Endodermal cell (in vitro differentiated cells): ENCODE results near the gene DACH2. TPM values are rescaled to one million over a fixed set of nuclear protein-coding genes. Genes with fewer than 3 reads are reported as not detected.

ENCODE experiments used
- DNase-seq: peaks from one replicate; pipeline ENCODE4 v3.0.0-alpha.2; 2017
- H3K27ac ChIP-seq: 2 replicates; pipeline ENCODE4 v1.5.1; 2013; ENCODE audit warnings: mild to moderate bottlenecking, low read depth, low read length, moderate library complexity
- H3K27me3 ChIP-seq: 2 replicates; pipeline ENCODE4 v1.6.1; 2013; ENCODE audit warnings: mild to moderate bottlenecking, low read length, moderate library complexity; ENCODE audit not compliant: insufficient read depth, control insufficient read depth, poor library complexity, severe bottlenecking
- H3K36me3 ChIP-seq: 2 replicates; pipeline ENCODE4 v1.7.0; 2013; ENCODE audit warnings: mild to moderate bottlenecking, low read length, moderate library complexity; ENCODE audit not compliant: control insufficient read depth, insufficient read depth
- H3K4me1 ChIP-seq: one replicate; pipeline ENCODE4 v1.7.0; 2013; ENCODE audit warnings: low read length; ENCODE audit not compliant: control insufficient read depth, insufficient read depth
- H3K4me3 ChIP-seq: 2 replicates; pipeline ENCODE4 v1.5.1; 2013; ENCODE audit warnings: mild to moderate bottlenecking, low read length, moderate library complexity
- H3K9ac ChIP-seq: 2 replicates; pipeline ENCODE4 v1.6.1; 2013; ENCODE audit warnings: mild to moderate bottlenecking, low read length, moderate library complexity; ENCODE audit not compliant: poor library complexity, severe bottlenecking; ENCODE audit errors: extremely low read depth
- H3K9me3 ChIP-seq: 2 replicates; pipeline ENCODE4 v1.6.1; 2013; ENCODE audit warnings: mild to moderate bottlenecking, low read length, moderate library complexity; ENCODE audit not compliant: control insufficient read depth
- H3K27ac Mint-ChIP-seq: 2 replicates; pipeline ENCODE4 v1.8.0; 2020; ENCODE audit warnings: mixed read lengths
- H3K27me3 Mint-ChIP-seq: 2 replicates; pipeline ENCODE4 v1.8.0; 2021; ENCODE audit warnings: mild to moderate bottlenecking, mixed read lengths; ENCODE audit not compliant: insufficient read depth
- H3K36me3 Mint-ChIP-seq: 2 replicates; pipeline ENCODE4 v1.8.0; 2020; ENCODE audit warnings: low read depth, mixed read lengths
- H3K4me1 Mint-ChIP-seq: 2 replicates; pipeline ENCODE4 v1.8.0; 2020; ENCODE audit warnings: mixed read lengths
- H3K4me3 Mint-ChIP-seq: 2 replicates; pipeline ENCODE4 v1.8.0; 2020; ENCODE audit warnings: mild to moderate bottlenecking, moderate library complexity, mixed read lengths
- H3K9me3 Mint-ChIP-seq: 2 replicates; pipeline ENCODE4 v1.8.0; 2020; ENCODE audit warnings: mild to moderate bottlenecking, mixed read lengths
- WGBS, 2 experiments: methylation state at CpG; one replicate each; pipeline versions ENCODE4 v1.1.5 to v1.1.7; 2013; ENCODE audit warnings: missing lambda C conversion rate in 2 of 2, mixed read lengths in 1 of 2; ENCODE audit not compliant: insufficient coverage in 1 of 2, insufficient read length in 1 of 2; 5-methylcytosine and 5-hydroxymethylcytosine counted together
- total RNA-seq, 2 donors: library from RNA; stranded (reverse); fragmentation: NEBNext Ultra II Directional in 1 of 2; extraction: Animal tissue kit (Norgen Biotek cat#: 25700) in 1 of 2; gene quantifications; 2 replicates in 1 of 2; 3 replicates in 1 of 2; pipeline ENCODE4 v1.2.1, GENCODE V29; 2021
- TF ChIP-seq, protein P1 (sequence below): fragments of 200-600 bp; sonication (generic); conservative IDR thresholded peaks from 2 replicates; pipeline ENCODE4 v1.5.0; 2021; ENCODE audit warnings: antibody characterized with exemption, mild to moderate bottlenecking

Gene DACH2
- total RNA-seq, 2 donors from 2014 or later, result 2.2 to 2.3 TPM

GRCh38 chrX:86194758-86195157 lies 46.5 kb downstream of the DACH2 start:
- Histone ChIP-seq H3K27ac (no peak overlapping the region), H3K36me3 (no peaks in the 10 kb centered on the region), H3K4me1 (no peaks in the 10 kb centered on the region), H3K27me3 (no peaks in the 10 kb centered on the region), H3K4me3 (no peak overlapping the region), H3K9me3 (peaks cover 24% of the 10 kb centered on the region), H3K9ac (no peak overlapping the region)
- 87 to 95% methylated on average over 3 to 6 of the region's 6 CpGs for WGBS, 2 experiments
- Mint-ChIP-seq H3K27ac (no peak overlapping the region), H3K4me3 (no peak overlapping the region), H3K27me3 (no peaks in the 10 kb centered on the region), H3K36me3 (peaks cover 2% of the 10 kb centered on the region), H3K9me3 (peaks cover 37% of the 10 kb centered on the region), H3K4me1 (no peaks in the 10 kb centered on the region)
- DNase-seq, result no peak
- TF ChIP-seq, protein P1, sequence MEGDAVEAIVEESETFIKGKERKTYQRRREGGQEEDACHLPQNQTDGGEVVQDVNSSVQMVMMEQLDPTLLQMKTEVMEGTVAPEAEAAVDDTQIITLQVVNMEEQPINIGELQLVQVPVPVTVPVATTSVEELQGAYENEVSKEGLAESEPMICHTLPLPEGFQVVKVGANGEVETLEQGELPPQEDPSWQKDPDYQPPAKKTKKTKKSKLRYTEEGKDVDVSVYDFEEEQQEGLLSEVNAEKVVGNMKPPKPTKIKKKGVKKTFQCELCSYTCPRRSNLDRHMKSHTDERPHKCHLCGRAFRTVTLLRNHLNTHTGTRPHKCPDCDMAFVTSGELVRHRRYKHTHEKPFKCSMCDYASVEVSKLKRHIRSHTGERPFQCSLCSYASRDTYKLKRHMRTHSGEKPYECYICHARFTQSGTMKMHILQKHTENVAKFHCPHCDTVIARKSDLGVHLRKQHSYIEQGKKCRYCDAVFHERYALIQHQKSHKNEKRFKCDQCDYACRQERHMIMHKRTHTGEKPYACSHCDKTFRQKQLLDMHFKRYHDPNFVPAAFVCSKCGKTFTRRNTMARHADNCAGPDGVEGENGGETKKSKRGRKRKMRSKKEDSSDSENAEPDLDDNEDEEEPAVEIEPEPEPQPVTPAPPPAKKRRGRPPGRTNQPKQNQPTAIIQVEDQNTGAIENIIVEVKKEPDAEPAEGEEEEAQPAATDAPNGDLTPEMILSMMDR, result no peak

- no peaks in the 10 kb centered on the region for H3K4me1 Mint-ChIP-seq
- Histone ChIP-seq H3K4me3 (no peak overlapping the region), H3K36me3 (no peaks in the 10 kb centered on the region), H3K9ac (no peak overlapping the region), H3K27ac (no peak overlapping the region), H3K9me3 (peaks cover 30% of the 10 kb centered on the region), H3K27me3 (no peaks in the 10 kb centered on the region), H3K4me1 (no peaks in the 10 kb centered on the region)
- peaks cover 42% of the 10 kb centered on the region for H3K9me3 Mint-ChIP-seq
- H3K27me3 Mint-ChIP-seq, result no peaks in the 10 kb centered on the region
- H3K36me3 Mint-ChIP-seq, result peaks cover 2% of the 10 kb centered on the region
- H3K4me3 Mint-ChIP-seq, result no peak overlapping the region
- no peak overlapping the region for H3K27ac Mint-ChIP-seq
- WGBS, 2 experiments, result 95% methylated on average over 2 of the region's 2 CpGs; no CpG with 5 or more reads in 1 of the 2 experiments
- DNase-seq, result no peak
- TF ChIP-seq, protein P1, result no peak
These were observed 47.1 kb downstream of the DACH2 start for GRCh38 chrX:86195343-86195742.

- Histone ChIP-seq H3K9ac (no peak overlapping the region), H3K4me3 (peak overlapping the region; percentile 40), H3K36me3 (no peaks in the 10 kb centered on the region), H3K4me1 (no peaks in the 10 kb centered on the region), H3K27ac (no peak overlapping the region), H3K9me3 (peaks cover 37% of the 10 kb centered on the region), H3K27me3 (no peaks in the 10 kb centered on the region)
- no peaks in the 10 kb centered on the region for H3K27me3 Mint-ChIP-seq
- WGBS, 2 experiments, result 100% methylated on average over 1 of the region's 1 CpG; no CpG with 5 or more reads in 1 of the 2 experiments
- no peak overlapping the region for H3K27ac Mint-ChIP-seq
- H3K4me3 Mint-ChIP-seq, result no peak overlapping the region
- DNase-seq, result no peak
- TF ChIP-seq, protein P1, result no peak
- peaks cover 49% of the 10 kb centered on the region for H3K9me3 Mint-ChIP-seq
- no peaks in the 10 kb centered on the region for H3K4me1 Mint-ChIP-seq
- H3K36me3 Mint-ChIP-seq, result peaks cover 2% of the 10 kb centered on the region
These were observed 49.6 kb downstream of the DACH2 start for GRCh38 chrX:86197815-86198214.
